Testis (tissue), 2 donors: ENCODE results near the gene PCCB.
"Not testable (repeated sequence)": the region's sequence is repeated elsewhere in the genome, so short reads cannot be mapped to it uniquely, and the experiment has no call there.

Experiments used
- POLR2A ChIP-seq: fragments of 450-650 bp; IDR thresholded peaks from one replicate; pipeline ENCODE4 v1.6.1; 2017; ENCODE audit warnings: antibody characterized with exemption, mild to moderate bottlenecking, moderate library complexity
- TF ChIP-seq, protein P1 (sequence below), 3 experiments: fragments of 450-650 bp in 2 of 3; fragments of 200-600 bp in 1 of 3; sonication (generic) in 1 of 3; IDR thresholded peaks; one replicate each; pipeline ENCODE4 v1.5.1; 2016 to 2019; ENCODE audit warnings: antibody characterized with exemption in 3 of 3, mild to moderate bottlenecking in 2 of 3, moderate library complexity in 1 of 3

DNA sequence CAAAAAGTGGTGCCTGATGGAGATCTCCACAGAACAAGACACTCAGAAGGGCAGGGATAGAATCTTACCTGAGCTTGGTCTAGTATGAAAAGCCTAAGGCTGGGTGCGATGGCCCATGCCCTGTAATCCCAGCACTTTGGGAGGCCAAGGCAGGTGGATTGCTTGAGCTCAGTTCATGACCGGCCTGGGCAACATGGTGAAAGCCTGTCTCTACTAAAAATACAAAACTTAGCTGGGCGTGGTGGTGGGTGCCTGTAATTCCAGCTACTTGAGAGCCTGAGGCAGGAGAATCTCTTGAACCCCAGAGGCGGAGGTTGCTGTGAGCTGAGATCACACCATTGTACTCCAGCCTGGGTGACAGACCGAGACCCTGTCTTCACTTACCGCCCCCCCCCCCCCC lies 84.6 kb downstream of the PCCB start:
- TF ChIP-seq, protein P1, sequence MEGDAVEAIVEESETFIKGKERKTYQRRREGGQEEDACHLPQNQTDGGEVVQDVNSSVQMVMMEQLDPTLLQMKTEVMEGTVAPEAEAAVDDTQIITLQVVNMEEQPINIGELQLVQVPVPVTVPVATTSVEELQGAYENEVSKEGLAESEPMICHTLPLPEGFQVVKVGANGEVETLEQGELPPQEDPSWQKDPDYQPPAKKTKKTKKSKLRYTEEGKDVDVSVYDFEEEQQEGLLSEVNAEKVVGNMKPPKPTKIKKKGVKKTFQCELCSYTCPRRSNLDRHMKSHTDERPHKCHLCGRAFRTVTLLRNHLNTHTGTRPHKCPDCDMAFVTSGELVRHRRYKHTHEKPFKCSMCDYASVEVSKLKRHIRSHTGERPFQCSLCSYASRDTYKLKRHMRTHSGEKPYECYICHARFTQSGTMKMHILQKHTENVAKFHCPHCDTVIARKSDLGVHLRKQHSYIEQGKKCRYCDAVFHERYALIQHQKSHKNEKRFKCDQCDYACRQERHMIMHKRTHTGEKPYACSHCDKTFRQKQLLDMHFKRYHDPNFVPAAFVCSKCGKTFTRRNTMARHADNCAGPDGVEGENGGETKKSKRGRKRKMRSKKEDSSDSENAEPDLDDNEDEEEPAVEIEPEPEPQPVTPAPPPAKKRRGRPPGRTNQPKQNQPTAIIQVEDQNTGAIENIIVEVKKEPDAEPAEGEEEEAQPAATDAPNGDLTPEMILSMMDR (IDR thresholded peaks at IDR 0.05): not testable (repeated sequence)
- TF ChIP-seq POLR2A: not testable (repeated sequence)
